Subcutaneous adipose tissue (tissue), 4 donors: Measurements from ENCODE around the gene FAM124B. TPM values are rescaled to one million over a fixed set of nuclear protein-coding genes. Genes with fewer than 3 reads are reported as not detected.

ENCODE experiments used
- CTCF ChIP-seq: fragments of 450-650 bp; IDR thresholded peaks from one replicate; pipeline ENCODE4 v1.5.1; 2016; ENCODE audit warnings: low read depth, mild to moderate bottlenecking, control low read depth, antibody characterized with exemption, moderate library complexity
- total RNA-seq, 4 donors: library from RNA; depleted of rRNA; stranded (reverse); fragments of >200 nt; gene quantifications; one replicate each; pipeline ENCODE4 v1.1.0, GENCODE V29; 2016

Gene FAM124B
- total RNA-seq, 4 donors from 2014 or later: 5.7 to 10.5 (median 5.9) TPM

GRCh38 chr2:224362094-224362493 lies 39.8 kb downstream of the FAM124B start:
- no peak for TF ChIP-seq CTCF

- TF ChIP-seq CTCF: no peak
Measured at GRCh38 chr2:224360801-224361251, 41.1 kb downstream of the FAM124B start.

GRCh38 chr2:224359569-224359968 lies 42.3 kb downstream of the FAM124B start:
- TF ChIP-seq CTCF: no peak

- TF ChIP-seq CTCF: no peak
Measured at GRCh38 chr2:224357098-224357901, 44.6 kb downstream of the FAM124B start.

- TF ChIP-seq CTCF: no peak
Measured at GRCh38 chr2:224354632-224355211, 47.2 kb downstream of the FAM124B start.

GRCh38 chr2:224350703-224351102 lies 51.2 kb downstream of the FAM124B start:
- TF ChIP-seq CTCF: no peak

- no peak for TF ChIP-seq CTCF
Measured at GRCh38 chr2:224349396-224349795, 52.5 kb downstream of the FAM124B start.
